Panc1 (cell line): ENCODE results near the gene TAB2. TPM values are rescaled to one million over a fixed set of nuclear protein-coding genes. Genes with fewer than 3 reads are reported as not detected.

Source experiments
- ATAC-seq: fragments of 200-7000 bp; cut with Tn5 transposase; 2 replicates; pipeline ENCODE4 v1.9.1; 2020; ENCODE audit warnings: mild to moderate bottlenecking, moderate library complexity
- BruUV-seq: library from RNA; stranded (reverse); fragments of 400-500 nt; replicated peaks from 2 replicates; lab custom pipeline; 2021; lab: Mats Ljungman, UMichigan
- CTCF ChIA-PET: fragments of 300-600 bp; sonication (Branson Sonifier 250); formaldehyde crosslinking; loops from one replicate; lab custom pipeline; 2022; ENCODE audit warnings: antibody characterized with exemption; lab: Charles Lee
- POLR2A ChIA-PET: fragments of 300-600 bp; sonication (Branson Sonifier 250); formaldehyde crosslinking; loops from one replicate; lab custom pipeline; 2022; ENCODE audit warnings: antibody characterized with exemption; lab: Charles Lee
- DNase-seq: peaks from one replicate; pipeline ENCODE4 v3.0.0-alpha.2; 2010; ENCODE audit warnings: low read depth, low spot score
- H3K27ac ChIP-seq: 2 replicates; pipeline ENCODE4 v1.5.1; 2011; ENCODE audit warnings: mild to moderate bottlenecking, low read length, inconsistent platforms
- H3K27me3 ChIP-seq: fragments of 200-500 bp; sonication (Bioruptor generic); 2 replicates; pipeline ENCODE4 v1.6.0; 2014; ENCODE audit warnings: low read length, inconsistent platforms; ENCODE audit not compliant: control insufficient read depth, insufficient read depth
- H3K36me3 ChIP-seq: fragments of 200-500 bp; sonication (Bioruptor generic); 2 replicates; pipeline ENCODE4 v1.5.1; 2014; ENCODE audit warnings: inconsistent platforms, mild to moderate bottlenecking, low read length, moderate library complexity; ENCODE audit not compliant: control insufficient read depth, insufficient read depth
- H3K4me1 ChIP-seq: 2 replicates; pipeline ENCODE4 v1.5.1; 2011; ENCODE audit warnings: inconsistent platforms, mild to moderate bottlenecking, low read length, moderate library complexity; ENCODE audit not compliant: control insufficient read depth, insufficient read depth
- H3K4me3 ChIP-seq, 2 experiments: 2 replicates each; pipeline ENCODE4 v1.5.1; 2011 to 2012; ENCODE audit warnings: low read depth in 2 of 2, low read length in 2 of 2, mild to moderate bottlenecking in 2 of 2, inconsistent platforms in 1 of 2, moderate library complexity in 1 of 2
- H3K9me3 ChIP-seq: fragments of 200-500 bp; sonication (Bioruptor generic); 2 replicates; pipeline ENCODE4 v1.5.1; 2014; ENCODE audit warnings: low read depth, mild to moderate bottlenecking, inconsistent platforms, low read length, moderate library complexity; ENCODE audit not compliant: control insufficient read depth, insufficient read depth
- POLR2AphosphoS5 ChIP-seq: IDR thresholded peaks from 2 replicates; pipeline ENCODE4 v1.6.1; 2012; ENCODE audit warnings: mild to moderate bottlenecking, low read depth, low read length, moderate library complexity
- REST ChIP-seq, 2 experiments: IDR thresholded peaks; 2 replicates each; pipeline ENCODE4 v1.6.1; 2011 to 2012; ENCODE audit warnings: low read depth in 2 of 2, control low read depth in 1 of 2, low read length in 1 of 2, mild to moderate bottlenecking in 1 of 2, moderate library complexity in 1 of 2; ENCODE audit not compliant: insufficient read depth in 1 of 2
- SIN3A ChIP-seq: IDR thresholded peaks from 2 replicates; pipeline ENCODE4 v1.6.1; 2012; ENCODE audit warnings: low read depth, mild to moderate bottlenecking, low read length, moderate library complexity, borderline replicate concordance; ENCODE audit not compliant: insufficient read depth
- TCF7L2 ChIP-seq: IDR thresholded peaks from 2 replicates; pipeline ENCODE4 v1.6.1; 2011; ENCODE audit warnings: mild to moderate bottlenecking, low read depth, low read length, inconsistent platforms
- in situ Hi-C: cut with HindIII; loops from 2 replicates; pipeline ENCODE4 v1.10.0; 2016; ENCODE audit warnings: low sequenced_read_pairs, low pct_unique_long_range_greater_than_20kb
- intact Hi-C: fragments of 100-400 bp; cut with micrococcal nuclease; formaldehyde crosslinking; loops from one replicate; pipeline ENCODE4 v1.10.0; 2022; ENCODE audit not compliant: unreplicated experiment
- total RNA-seq: library from RNA; stranded (reverse); gene quantifications from one replicate; pipeline ENCODE4 v1.2.1, GENCODE V29; 2021; ENCODE audit not compliant: unreplicated experiment
- TF ChIP-seq, protein P1 (sequence below): fragments of 450-650 bp; IDR thresholded peaks from 2 replicates; pipeline ENCODE4 v1.5.1; 2017; ENCODE audit warnings: mild to moderate bottlenecking

TAB2 gene
- total RNA-seq, 1 experiment from 2014 or later = 47.2 TPM

DNA sequence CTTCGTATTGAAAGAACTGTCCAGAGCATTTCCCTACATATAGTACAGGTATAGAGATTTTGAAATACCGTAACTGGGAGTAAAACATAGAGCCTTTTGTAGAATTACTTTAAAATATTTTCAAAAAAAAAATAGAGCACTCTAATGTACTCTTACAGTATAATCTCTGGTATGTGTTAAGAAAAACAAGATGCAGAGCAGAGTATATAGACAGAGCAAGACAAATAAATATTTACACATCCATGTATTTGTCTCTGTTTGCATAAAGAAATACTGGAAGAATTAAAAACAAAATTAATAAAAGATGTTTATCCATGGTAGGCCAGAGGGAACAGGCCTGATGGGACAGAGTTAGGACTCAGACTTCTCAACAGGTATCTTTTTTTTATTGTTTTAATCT lies 54.5 kb downstream of the TAB2 start:
- no peak for DNase-seq
- Histone ChIP-seq H3K4me1 (no peaks in the 10 kb centered on the region), H3K9me3 (no peaks in the 10 kb centered on the region), H3K27ac (no peak overlapping the region), H3K27me3 (no peaks in the 10 kb centered on the region), H3K4me3 (no peak overlapping the region), H3K36me3 (peaks cover 5% of the 10 kb centered on the region; the same call in 1 of the 2 replicates)
- BruUV-seq = no TSS peak
- no peak for ATAC-seq
- ChIA-PET POLR2A (no interaction called here), CTCF (no interaction called here)
- in situ Hi-C loops (no loop called here), intact Hi-C loops (no loop called here)
- TF ChIP-seq SIN3A (no peak), POLR2AphosphoS5 (no peak), TCF7L2 (no peak), REST (IDR thresholded peaks at IDR 0.05; ENCODE audit: insufficient read depth in 1 of 2, low read depth in 2 of 2, low read length in 1 of 2) (no peak)
- TF ChIP-seq, protein P1, sequence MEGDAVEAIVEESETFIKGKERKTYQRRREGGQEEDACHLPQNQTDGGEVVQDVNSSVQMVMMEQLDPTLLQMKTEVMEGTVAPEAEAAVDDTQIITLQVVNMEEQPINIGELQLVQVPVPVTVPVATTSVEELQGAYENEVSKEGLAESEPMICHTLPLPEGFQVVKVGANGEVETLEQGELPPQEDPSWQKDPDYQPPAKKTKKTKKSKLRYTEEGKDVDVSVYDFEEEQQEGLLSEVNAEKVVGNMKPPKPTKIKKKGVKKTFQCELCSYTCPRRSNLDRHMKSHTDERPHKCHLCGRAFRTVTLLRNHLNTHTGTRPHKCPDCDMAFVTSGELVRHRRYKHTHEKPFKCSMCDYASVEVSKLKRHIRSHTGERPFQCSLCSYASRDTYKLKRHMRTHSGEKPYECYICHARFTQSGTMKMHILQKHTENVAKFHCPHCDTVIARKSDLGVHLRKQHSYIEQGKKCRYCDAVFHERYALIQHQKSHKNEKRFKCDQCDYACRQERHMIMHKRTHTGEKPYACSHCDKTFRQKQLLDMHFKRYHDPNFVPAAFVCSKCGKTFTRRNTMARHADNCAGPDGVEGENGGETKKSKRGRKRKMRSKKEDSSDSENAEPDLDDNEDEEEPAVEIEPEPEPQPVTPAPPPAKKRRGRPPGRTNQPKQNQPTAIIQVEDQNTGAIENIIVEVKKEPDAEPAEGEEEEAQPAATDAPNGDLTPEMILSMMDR = no peak

- H3K4me3 ChIP-seq = no peak overlapping the region
- POLR2A ChIA-PET = no interaction called here
- H3K27ac ChIP-seq = no peak overlapping the region
- no peak for DNase-seq
- CTCF ChIA-PET = interaction anchor here (0.5 kb wide), 1 partner anchor 25 kb away, joined by 3 read pairs; no protein-coding TSS in a partner anchor
- intact Hi-C loops (no loop called here), in situ Hi-C loops (no loop called here)
- H3K9me3 ChIP-seq = no peaks in the 10 kb centered on the region
- BruUV-seq = no TSS peak
- H3K27me3 ChIP-seq = no peaks in the 10 kb centered on the region
- no peak for ATAC-seq
- H3K36me3 ChIP-seq = peaks cover 5% of the 10 kb centered on the region; the same call in 1 of the 2 replicates
- no peaks in the 10 kb centered on the region for H3K4me1 ChIP-seq
- TF ChIP-seq, protein P1 = no peak
- TF ChIP-seq REST (IDR thresholded peaks at IDR 0.05; ENCODE audit: insufficient read depth in 1 of 2, low read depth in 2 of 2, low read length in 1 of 2) (no peak), SIN3A (no peak), POLR2AphosphoS5 (no peak), TCF7L2 (no peak)
These were observed 56.0 kb downstream of the TAB2 start for GRCh38 chr6:149373511-149373910.
